ENCODE data around the gene MED29. TPM values are rescaled to one million over a fixed set of nuclear protein-coding genes. Genes with fewer than 3 reads are reported as not detected.

The MED29 gene
- total RNA-seq, 1 donor from 2014 or later: 37.8 TPM

GRCh38 chr19:39405261-39405957 is 14.2 kb downstream of the MED29 start:
- intact Hi-C loops (cut with DNase I): no loop called here
- Histone ChIP-seq H3K4me3 (peak overlapping the region; percentile 97 to 98), H3K27me3 (no peaks in the 10 kb centered on the region), H3K36me3 (peaks cover 6 to 23% of the 10 kb centered on the region in 2 donors), H3K4me1 (peaks cover 52% of the 10 kb centered on the region), H3K9me3 (no peaks in the 10 kb centered on the region), H3K27ac (peak overlapping the region; percentile 100)
- TF ChIP-seq POLR2AphosphoS5 (IDR thresholded peaks at IDR 0.05; ENCODE audit: insufficient read depth in 1 of 2, low read depth in 1 of 2) (no peak), CTCF (IDR thresholded peaks at IDR 0.05) (no peak), POLR2A (IDR thresholded peaks at IDR 0.05) (no peak)
- DNase-seq (ENCODE audit: extremely low spot score in 2 of 2): no peak

- Histone ChIP-seq H3K27ac (peak overlapping the region; percentile 100), H3K27me3 (no peaks in the 10 kb centered on the region), H3K4me1 (peaks cover 55% of the 10 kb centered on the region), H3K9me3 (no peaks in the 10 kb centered on the region), H3K4me3 (peak overlapping the region; percentile 97 to 98), H3K36me3 (peaks cover 6 to 23% of the 10 kb centered on the region in 2 donors)
- intact Hi-C loops (cut with DNase I): no loop called here
- DNase-seq (ENCODE audit: extremely low spot score in 2 of 2): peak in 1 of 2 donors; percentile 98
- TF ChIP-seq POLR2AphosphoS5 (IDR thresholded peaks at IDR 0.05; ENCODE audit: insufficient read depth in 1 of 2, low read depth in 1 of 2) (peak in 1 of 2 donors; percentile 6), CTCF (IDR thresholded peaks at IDR 0.05) (no peak), POLR2A (IDR thresholded peaks at IDR 0.05) (peak in 1 of 2 donors; percentile 14)
These were observed 14.9 kb downstream of the MED29 start for GRCh38 chr19:39405958-39406655.

GRCh38 chr19:39406656-39407409 is 15.7 kb downstream of the MED29 start, which contains the start of gene ZFP36:
Gene ZFP36 (plus strand): TSS chr19:39406847. CDS start chr19:39406905, 58 bp downstream.
- intact Hi-C loops (cut with DNase I): no loop called here
- Histone ChIP-seq H3K9me3 (no peaks in the 10 kb centered on the region), H3K36me3 (peaks cover 6 to 23% of the 10 kb centered on the region in 2 donors), H3K4me1 (peaks cover 54% of the 10 kb centered on the region), H3K27ac (peak within 1 kb of the TSS; percentile 100), H3K4me3 (peak within 1 kb of the TSS; percentile 97 to 98), H3K27me3 (no peaks in the 10 kb centered on the region)
- peak in 1 of 2 donors; percentile 98 for DNase-seq (ENCODE audit: extremely low spot score in 2 of 2)
- peak; percentile 55 to 99 for TF ChIP-seq POLR2A (IDR thresholded peaks at IDR 0.05)
- peak in 1 of 3 experiments; percentile 21 for TF ChIP-seq CTCF (IDR thresholded peaks at IDR 0.05)
- peak in 1 of 2 donors; percentile 100 for TF ChIP-seq POLR2AphosphoS5 (IDR thresholded peaks at IDR 0.05; ENCODE audit: insufficient read depth in 1 of 2, low read depth in 1 of 2)

GRCh38 chr19:39407410-39407659 is 16.2 kb downstream of the MED29 start:
- Histone ChIP-seq H3K4me3 (peak overlapping the region; percentile 97 to 98), H3K4me1 (peaks cover 49% of the 10 kb centered on the region), H3K27me3 (no peaks in the 10 kb centered on the region), H3K9me3 (no peaks in the 10 kb centered on the region), H3K36me3 (peaks cover 6 to 23% of the 10 kb centered on the region in 2 donors), H3K27ac (peak overlapping the region; percentile 100)
- intact Hi-C loops (cut with DNase I): no loop called here
- no peak for DNase-seq (ENCODE audit: extremely low spot score in 2 of 2)
- no peak for TF ChIP-seq POLR2AphosphoS5 (IDR thresholded peaks at IDR 0.05; ENCODE audit: insufficient read depth in 1 of 2, low read depth in 1 of 2)
- TF ChIP-seq CTCF (IDR thresholded peaks at IDR 0.05): no peak
- TF ChIP-seq POLR2A (IDR thresholded peaks at IDR 0.05): no peak
